ACC112 (cell line): Measurements from ENCODE around the gene URGCP.

Experiments
- H2AFZ ChIP-seq: fragments of 200-600 bp; sonication (generic); one replicate; pipeline ENCODE4 v1.6.0; 2017; ENCODE audit warnings: antibody characterized with exemption, low read length; ENCODE audit not compliant: unreplicated experiment
- H3K27ac ChIP-seq: fragments of 200-600 bp; sonication (generic); 2 replicates; pipeline ENCODE4 v1.5.1; 2014; ENCODE audit warnings: low read depth, mild to moderate bottlenecking, antibody characterized with exemption, low read length, moderate library complexity
- H3K27me3 ChIP-seq: fragments of 200-600 bp; sonication (generic); 2 replicates; pipeline ENCODE4 v1.6.1; 2014; ENCODE audit warnings: mild to moderate bottlenecking, antibody characterized with exemption, low read length, moderate library complexity, mixed read lengths; ENCODE audit not compliant: insufficient read depth
- H3K36me3 ChIP-seq: fragments of 200-600 bp; sonication (generic); 2 replicates; pipeline ENCODE4 v1.6.1; 2016; ENCODE audit warnings: mild to moderate bottlenecking, antibody characterized with exemption, low read length, moderate library complexity, mixed read lengths; ENCODE audit not compliant: insufficient read depth
- H3K4me1 ChIP-seq: fragments of 200-600 bp; sonication (generic); one replicate; pipeline ENCODE4 v1.6.1; 2016; ENCODE audit warnings: low read length, mixed read lengths; ENCODE audit not compliant: insufficient read depth, unreplicated experiment, control insufficient read depth
- H3K4me3 ChIP-seq: fragments of 200-600 bp; sonication (generic); 2 replicates; pipeline ENCODE4 v1.5.1; 2014; ENCODE audit warnings: mild to moderate bottlenecking, low read depth, low read length
- H3K79me2 ChIP-seq: fragments of 200-600 bp; sonication (generic); one replicate; pipeline ENCODE4 v1.6.0; 2016; ENCODE audit warnings: low read length; ENCODE audit not compliant: control insufficient read depth, unreplicated experiment, insufficient read depth

Gene URGCP

GRCh38 chr7:43856316-43856715 lies 50.1 kb downstream of the URGCP start:
- Histone ChIP-seq H3K27ac (no peak overlapping the region), H2AFZ (no peak overlapping the region), H3K36me3 (no peaks in the 10 kb centered on the region), H3K4me3 (no peak overlapping the region), H3K79me2 (no peaks in the 10 kb centered on the region), H3K4me1 (no peaks in the 10 kb centered on the region), H3K27me3 (no peaks in the 10 kb centered on the region)

- Histone ChIP-seq H2AFZ (no peak overlapping the region), H3K36me3 (no peaks in the 10 kb centered on the region), H3K79me2 (no peaks in the 10 kb centered on the region), H3K4me1 (no peaks in the 10 kb centered on the region), H3K27me3 (no peaks in the 10 kb centered on the region), H3K4me3 (no peak overlapping the region), H3K27ac (no peak overlapping the region)
Measured at GRCh38 chr7:43855176-43855575, 51.2 kb downstream of the URGCP start.

- Histone ChIP-seq H3K27ac (no peak overlapping the region), H3K36me3 (no peaks in the 10 kb centered on the region), H3K27me3 (no peaks in the 10 kb centered on the region), H3K4me1 (no peaks in the 10 kb centered on the region), H3K4me3 (no peak overlapping the region), H2AFZ (no peak overlapping the region), H3K79me2 (no peaks in the 10 kb centered on the region)
Measured at GRCh38 chr7:43851805-43852204, 54.6 kb downstream of the URGCP start.

- no peaks in the 10 kb centered on the region for H3K36me3 ChIP-seq
- H3K27me3 ChIP-seq = no peaks in the 10 kb centered on the region
- H3K4me1 ChIP-seq = no peaks in the 10 kb centered on the region
- H3K4me3 ChIP-seq = no peak overlapping the region
- no peak overlapping the region for H2AFZ ChIP-seq
- H3K79me2 ChIP-seq = no peaks in the 10 kb centered on the region
- H3K27ac ChIP-seq = no peak overlapping the region
Measured at GRCh38 chr7:43850348-43851116, 55.9 kb downstream of the URGCP start.

GRCh38 chr7:43849047-43849446 lies 57.3 kb downstream of the URGCP start:
- Histone ChIP-seq H3K4me1 (no peaks in the 10 kb centered on the region), H3K79me2 (no peaks in the 10 kb centered on the region), H3K27me3 (no peaks in the 10 kb centered on the region), H2AFZ (no peak overlapping the region), H3K4me3 (no peak overlapping the region), H3K36me3 (no peaks in the 10 kb centered on the region), H3K27ac (no peak overlapping the region)

- H3K27ac ChIP-seq = no peak overlapping the region
- H3K27me3 ChIP-seq = no peaks in the 10 kb centered on the region
- no peak overlapping the region for H3K4me3 ChIP-seq
- no peak overlapping the region for H2AFZ ChIP-seq
- H3K79me2 ChIP-seq = no peaks in the 10 kb centered on the region
- no peaks in the 10 kb centered on the region for H3K4me1 ChIP-seq
- H3K36me3 ChIP-seq = no peaks in the 10 kb centered on the region
Measured at GRCh38 chr7:43847496-43847895, 58.9 kb downstream of the URGCP start.

- H2AFZ ChIP-seq = no peak overlapping the region
- H3K27ac ChIP-seq = no peak overlapping the region
- H3K27me3 ChIP-seq = no peaks in the 10 kb centered on the region
- no peaks in the 10 kb centered on the region for H3K79me2 ChIP-seq
- H3K4me3 ChIP-seq = no peak overlapping the region
- H3K4me1 ChIP-seq = no peaks in the 10 kb centered on the region
- no peaks in the 10 kb centered on the region for H3K36me3 ChIP-seq
Measured at GRCh38 chr7:43844662-43845061, 61.7 kb downstream of the URGCP start.

- H2AFZ ChIP-seq = no peak overlapping the region
- H3K4me3 ChIP-seq = no peak overlapping the region
- no peaks in the 10 kb centered on the region for H3K36me3 ChIP-seq
- H3K27ac ChIP-seq = no peak overlapping the region
- no peaks in the 10 kb centered on the region for H3K4me1 ChIP-seq
- H3K27me3 ChIP-seq = no peaks in the 10 kb centered on the region
- H3K79me2 ChIP-seq = no peaks in the 10 kb centered on the region
Measured at GRCh38 chr7:43844257-43844656, 62.1 kb downstream of the URGCP start.

- no peaks in the 10 kb centered on the region for H3K27me3 ChIP-seq
- no peak overlapping the region for H2AFZ ChIP-seq
- no peaks in the 10 kb centered on the region for H3K36me3 ChIP-seq
- no peak overlapping the region for H3K27ac ChIP-seq
- H3K4me1 ChIP-seq = no peaks in the 10 kb centered on the region
- H3K79me2 ChIP-seq = no peaks in the 10 kb centered on the region
- H3K4me3 ChIP-seq = no peak overlapping the region
Measured at GRCh38 chr7:43843296-43843695, 63.1 kb downstream of the URGCP start.

GRCh38 chr7:43838201-43838658 lies 68.2 kb downstream of the URGCP start:
- Histone ChIP-seq H3K79me2 (no peaks in the 10 kb centered on the region), H3K27me3 (no peaks in the 10 kb centered on the region), H3K27ac (no peak overlapping the region), H3K36me3 (peaks cover 7% of the 10 kb centered on the region; the same call in 1 of the 2 replicates), H3K4me3 (no peak overlapping the region), H3K4me1 (no peaks in the 10 kb centered on the region), H2AFZ (peak overlapping the region; percentile 58)
